Heart right ventricle (tissue), 16 donors: ENCODE measurements around the gene SNX24. TPM values are rescaled to one million over a fixed set of nuclear protein-coding genes. Genes with fewer than 3 reads are reported as not detected.

Experiments
- ATAC-seq, 8 donors: fragments of 200-7000 bp; cut with Tn5 transposase; one replicate each; pipeline ENCODE4 v1.9.1; 2020; ENCODE audit warnings: mild to moderate bottlenecking in 8 of 8, moderate library complexity in 8 of 8, moderate number of reproducible peaks in 1 of 8
- DNase-seq, 2 donors: peaks; one replicate each; pipeline ENCODE4 v3.0.0-alpha.2; 2020
- H3K27ac ChIP-seq, 10 donors: fragments of 200-600 bp; sonication (generic) in 2 of 10; one replicate each; pipeline versions ENCODE4 v1.5.0 to v1.8.0; 2020 to 2022; ENCODE audit warnings: mild to moderate bottlenecking in 3 of 10
- H3K27me3 ChIP-seq, 7 donors: fragments of 200-600 bp; one replicate each; pipeline ENCODE4 v1.8.0; 2021 to 2022; ENCODE audit warnings: mild to moderate bottlenecking in 2 of 7
- H3K36me3 ChIP-seq, 9 donors: fragments of 200-600 bp; sonication (generic) in 1 of 9; one replicate each; pipeline versions ENCODE4 v1.5.0 to v1.8.0; 2020 to 2022; ENCODE audit warnings: mild to moderate bottlenecking in 2 of 9
- H3K4me1 ChIP-seq, 9 donors: fragments of 200-600 bp; sonication (generic) in 1 of 9; one replicate each; pipeline versions ENCODE4 v1.5.0 to v1.8.0; 2020 to 2022; ENCODE audit warnings: mild to moderate bottlenecking in 4 of 9
- H3K4me3 ChIP-seq, 10 donors: fragments of 200-600 bp; sonication (generic) in 2 of 10; one replicate each; pipeline versions ENCODE4 v1.5.0 to v1.8.0; 2020 to 2022; ENCODE audit warnings: mild to moderate bottlenecking in 7 of 10, moderate library complexity in 2 of 10
- H3K9me3 ChIP-seq, 11 donors: fragments of 200-600 bp in 10 of 11; sonication (generic) in 2 of 11; one replicate each; pipeline versions ENCODE4 v1.5.0 to v1.8.0; 2013 to 2022; ENCODE audit warnings: mild to moderate bottlenecking in 2 of 11, control low read depth in 1 of 11, moderate library complexity in 1 of 11
- WGBS, 2 donors: extraction: QIAGEN DNeasy Blood & Tissue Kit; methylation state at CpG; one replicate each; pipeline ENCODE4 v1.1.7; 2013; ENCODE audit warnings: inconsistent platforms in 1 of 2; 5-methylcytosine and 5-hydroxymethylcytosine counted together
- intact Hi-C, 10 donors: fragments of 100-400 bp; cut with DNase I; formaldehyde crosslinking; loops; one replicate each; pipeline versions ENCODE4 v1.11.1 to v1.14.2; 2022
- polyA plus RNA-seq, 2 donors: library from polyadenylated mRNA; stranded (reverse); fragments of 200-250 nt; gene quantifications; one replicate each; pipeline ENCODE4 v1.2.3, GENCODE V29; 2013
- total RNA-seq, 10 donors: library from RNA; stranded (reverse); fragmentation: NEBNext Ultra II Directional in 3 of 10; extraction: Animal tissue kit (Norgen Biotek cat#: 25700) in 3 of 10; gene quantifications; one replicate each; pipeline versions ENCODE4 v1.2.1 to v1.2.4, GENCODE V29; 2021 to 2023
- TF ChIP-seq, protein P1 (sequence below), 9 donors: fragments of 200-600 bp; sonication (generic) in 2 of 9; IDR thresholded peaks; one replicate each; pipeline versions ENCODE4 v1.5.0 to v1.8.0; 2021 to 2022; ENCODE audit warnings: antibody characterized with exemption in 9 of 9, mild to moderate bottlenecking in 5 of 9, moderate library complexity in 1 of 9
- donor health status: Arrhythmogenic right ventricular cardiomyopathy.
- donor health status: ischemic (EF 13 %, LVEDD 7.1; RV severe dilation, severe dysfunction).
- donor health status: healthy with polysubstance abuse.
- donor health status: DM: no; HTN: yes; CAD: no.
- donor health status: DM: no; HTN: no; CAD: no.
- donor health status: ischemic (EF 25% LVEDD 6.9; RV normal size, moderate dysfunction).
- donor health status: ischemic (EF 25% LVEDD 5.7; RV mildly dilated, moderate dysfunction).
- donor health status: healthy.
- donor health status: DM: yes; HTN: yes; CAD: no.
- donor health status: Ischemic cardiomyopathy.
- donor health status: ischemic (EF 35%, LVEDD 5.7; RV mildly dilated, moderate dysfunction).
- donor health status: nonischemic (EF 11% LVEDD 7.7; RV severe dilation, severe dysfunction).
- donor health status: DM: yes; HTN: yes; CAD: no.
- donor health status: PGD.
- donor health status: ischemic (EF 29% LVEDD 5.4; RV normal size, mild dysfunction).
- donor health status: nonischemic (EF 23%, LVEDD 6.1; RV moderate dilation, normal function).

SNX24 gene
- total and polyA plus RNA-seq, 12 donors = 11.7 to 16.3 (median 13.8) TPM

DNA sequence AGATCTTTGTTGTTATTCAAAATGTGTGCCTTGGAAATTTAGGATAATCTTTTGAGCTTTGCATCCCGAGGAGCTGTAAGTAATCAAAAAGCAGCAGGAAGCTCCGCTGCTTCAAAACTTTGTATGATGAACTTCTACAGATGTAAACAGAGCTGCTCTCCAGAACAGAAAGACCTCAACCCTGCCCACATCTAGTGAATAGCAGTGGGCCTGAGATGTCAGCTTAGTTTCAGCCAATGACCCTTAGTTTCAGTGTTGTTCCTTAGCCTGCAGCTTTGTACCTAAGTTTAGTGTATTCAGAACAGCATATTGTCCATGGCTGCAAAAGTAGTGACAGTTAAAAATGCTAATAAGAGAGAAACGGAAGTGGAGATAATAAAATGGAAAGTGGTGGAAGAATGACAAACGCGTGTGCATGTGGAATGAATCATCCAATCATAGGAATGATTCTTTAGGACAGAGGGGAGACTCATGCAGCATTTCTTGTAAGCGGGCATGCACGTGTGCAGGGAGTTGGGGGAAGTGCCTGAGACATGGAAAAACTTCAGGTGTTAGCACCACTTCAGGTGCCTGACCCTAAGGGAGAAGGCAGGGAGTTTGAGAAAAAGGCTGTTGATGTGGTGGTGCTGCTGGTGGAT is 24.9 kb downstream of the SNX24 start:
- Histone ChIP-seq H3K36me3 (peaks cover 0 to 15% (median 0%) of the 10 kb centered on the region in 9 donors), H3K4me1 (peaks cover 0 to 7% (median 0%) of the 10 kb centered on the region in 9 donors), H3K27me3 (no peaks in the 10 kb centered on the region), H3K27ac (no peak overlapping the region), H3K9me3 (no peaks in the 10 kb centered on the region), H3K4me3 (no peak overlapping the region)
- DNase-seq (no peak), ATAC-seq (no peak)
- 79 to 81% methylated on average over 7 of the region's 7 CpGs for WGBS, 2 donors
- TF ChIP-seq, protein P1, sequence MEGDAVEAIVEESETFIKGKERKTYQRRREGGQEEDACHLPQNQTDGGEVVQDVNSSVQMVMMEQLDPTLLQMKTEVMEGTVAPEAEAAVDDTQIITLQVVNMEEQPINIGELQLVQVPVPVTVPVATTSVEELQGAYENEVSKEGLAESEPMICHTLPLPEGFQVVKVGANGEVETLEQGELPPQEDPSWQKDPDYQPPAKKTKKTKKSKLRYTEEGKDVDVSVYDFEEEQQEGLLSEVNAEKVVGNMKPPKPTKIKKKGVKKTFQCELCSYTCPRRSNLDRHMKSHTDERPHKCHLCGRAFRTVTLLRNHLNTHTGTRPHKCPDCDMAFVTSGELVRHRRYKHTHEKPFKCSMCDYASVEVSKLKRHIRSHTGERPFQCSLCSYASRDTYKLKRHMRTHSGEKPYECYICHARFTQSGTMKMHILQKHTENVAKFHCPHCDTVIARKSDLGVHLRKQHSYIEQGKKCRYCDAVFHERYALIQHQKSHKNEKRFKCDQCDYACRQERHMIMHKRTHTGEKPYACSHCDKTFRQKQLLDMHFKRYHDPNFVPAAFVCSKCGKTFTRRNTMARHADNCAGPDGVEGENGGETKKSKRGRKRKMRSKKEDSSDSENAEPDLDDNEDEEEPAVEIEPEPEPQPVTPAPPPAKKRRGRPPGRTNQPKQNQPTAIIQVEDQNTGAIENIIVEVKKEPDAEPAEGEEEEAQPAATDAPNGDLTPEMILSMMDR (IDR thresholded peaks at IDR 0.05) = no peak
- intact Hi-C loops = no loop called here

DNA sequence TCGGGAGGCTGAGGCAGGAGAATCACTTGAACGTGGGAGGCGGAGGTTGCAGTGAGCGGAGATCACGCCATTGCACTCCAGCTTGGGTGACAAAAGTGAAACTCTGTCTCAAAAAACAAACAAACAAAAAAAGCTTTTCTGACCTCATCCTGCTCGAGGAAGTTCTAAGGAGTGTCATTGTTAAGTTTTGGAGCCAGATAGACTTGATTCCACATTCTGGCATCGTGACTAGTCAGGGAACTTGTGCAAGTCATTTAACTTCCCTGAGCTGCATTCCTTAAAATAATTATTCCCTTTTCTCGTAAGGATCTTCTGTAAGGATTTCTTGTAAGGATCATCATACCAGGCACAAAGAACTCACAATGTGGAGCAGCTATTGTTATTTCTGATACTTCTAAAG is 26.2 kb downstream of the SNX24 start:
- intact Hi-C loops = no loop called here
- no peaks in the 10 kb centered on the region for H3K9me3 ChIP-seq
- no peaks in the 10 kb centered on the region for H3K27me3 ChIP-seq
- peaks cover 0 to 15% (median 0%) of the 10 kb centered on the region in 9 donors for H3K36me3 ChIP-seq
- H3K27ac ChIP-seq = no peak overlapping the region
- DNase-seq (no peak), ATAC-seq (no peak)
- 75 to 76% methylated on average over 8 of the region's 8 CpGs for WGBS, 2 donors
- TF ChIP-seq, protein P1 (IDR thresholded peaks at IDR 0.05) = no peak
- H3K4me1 ChIP-seq = peaks cover 0 to 7% (median 0%) of the 10 kb centered on the region in 9 donors
- no peak overlapping the region for H3K4me3 ChIP-seq

DNA sequence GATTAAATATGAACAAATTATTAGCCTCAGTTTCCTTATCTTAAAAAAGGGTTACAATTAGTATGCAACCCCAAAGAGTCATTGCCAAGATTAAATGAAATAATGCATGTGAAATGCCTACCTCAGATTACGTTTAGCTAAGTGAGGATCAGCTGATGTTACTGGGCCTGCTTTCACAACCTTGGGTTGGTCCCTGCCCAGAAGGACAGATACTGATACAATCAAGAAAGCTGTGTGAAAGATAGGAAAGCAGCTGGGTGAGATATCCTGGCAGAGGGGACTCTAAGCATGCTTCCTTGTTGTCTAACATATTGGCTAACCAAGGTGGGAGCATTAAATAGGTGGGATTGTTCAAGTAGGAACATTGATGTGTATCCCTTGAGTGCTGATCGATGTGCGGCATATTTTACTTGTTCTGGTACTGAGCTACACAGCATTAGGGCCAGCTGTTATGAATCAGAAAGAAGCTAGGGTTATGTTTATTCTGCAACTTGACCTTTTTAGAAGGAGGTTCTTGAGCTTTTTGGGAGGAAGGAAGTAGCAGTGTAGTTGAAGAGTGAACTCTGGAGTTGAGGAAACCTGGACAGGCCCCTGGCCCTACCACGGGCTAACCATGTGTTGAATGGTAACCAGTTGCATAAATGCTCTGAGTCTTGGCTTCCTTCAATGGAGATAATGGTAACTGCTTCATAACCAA is 28.9 kb downstream of the SNX24 start:
- no peak for DNase-seq
- Histone ChIP-seq H3K4me3 (no peak overlapping the region), H3K9me3 (no peaks in the 10 kb centered on the region), H3K36me3 (no peaks in the 10 kb centered on the region), H3K4me1 (peaks cover 0 to 8% (median 0%) of the 10 kb centered on the region in 9 donors), H3K27ac (no peak overlapping the region), H3K27me3 (no peaks in the 10 kb centered on the region)
- WGBS, 2 donors = 86 to 92% methylated on average over 4 of the region's 4 CpGs
- intact Hi-C loops = no loop called here
- TF ChIP-seq, protein P1 (IDR thresholded peaks at IDR 0.05) = no peak
- ATAC-seq = no peak

DNA sequence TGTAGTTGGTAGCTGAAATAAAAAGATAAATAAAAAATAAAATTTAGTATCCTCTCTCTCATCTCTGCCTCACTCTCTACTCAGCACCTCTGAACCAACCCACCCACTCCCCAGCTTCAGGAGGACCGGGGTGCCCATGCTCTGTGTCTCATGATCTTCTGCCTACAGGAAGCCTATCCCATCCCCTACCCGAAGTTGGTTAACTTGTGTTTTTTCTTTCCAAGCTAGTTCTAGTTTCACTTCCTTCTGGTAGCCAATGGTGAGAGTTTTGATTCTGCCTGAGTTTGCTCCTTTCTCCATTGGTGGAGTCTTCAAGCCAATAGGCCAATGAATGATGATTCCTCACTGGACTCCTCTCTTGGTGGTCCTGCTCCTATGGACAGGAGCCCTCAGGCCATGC is 32.1 kb downstream of the SNX24 start:
- ATAC-seq (no peak), DNase-seq (no peak)
- Histone ChIP-seq H3K9me3 (no peaks in the 10 kb centered on the region), H3K4me1 (peaks cover 0 to 11% (median 0%) of the 10 kb centered on the region in 9 donors), H3K4me3 (no peak overlapping the region), H3K27ac (no peak overlapping the region), H3K27me3 (no peaks in the 10 kb centered on the region), H3K36me3 (no peaks in the 10 kb centered on the region)
- 77 to 91% methylated on average over 2 of the region's 2 CpGs for WGBS, 2 donors
- TF ChIP-seq, protein P1 (IDR thresholded peaks at IDR 0.05) = no peak
- intact Hi-C loops = no loop called here
